SJCRH30 (cell line): Measurements from ENCODE around the gene PLEKHB1. TPM values are rescaled to one million over a fixed set of nuclear protein-coding genes. Genes with fewer than 3 reads are reported as not detected.

Experiments used
- DNase-seq, 2 experiments: peaks; one replicate each; pipeline ENCODE4 v3.0.0-alpha.2; 2015 to 2020
- H3K27ac ChIP-seq: fragments of 250-450 bp; sonication (Bioruptor Pico); 2 replicates; pipeline ENCODE4 v1.5.1; 2020; ENCODE audit warnings: mild to moderate bottlenecking, moderate library complexity
- H3K27me3 ChIP-seq: fragments of 250-450 bp; sonication (Bioruptor Pico); 2 replicates; pipeline ENCODE4 v1.5.1; 2020; ENCODE audit warnings: mild to moderate bottlenecking, moderate library complexity
- H3K36me3 ChIP-seq: fragments of 250-450 bp; sonication (Bioruptor Pico); 2 replicates; pipeline ENCODE4 v1.5.1; 2020; ENCODE audit warnings: mild to moderate bottlenecking, moderate library complexity
- H3K4me1 ChIP-seq: fragments of 250-450 bp; sonication (Bioruptor Pico); 2 replicates; pipeline ENCODE4 v1.5.1; 2020; ENCODE audit warnings: mild to moderate bottlenecking, moderate library complexity
- H3K4me3 ChIP-seq: fragments of 250-450 bp; sonication (Bioruptor Pico); 2 replicates; pipeline ENCODE4 v1.5.1; 2020; ENCODE audit warnings: mild to moderate bottlenecking, moderate library complexity
- H3K9me3 ChIP-seq: fragments of 250-450 bp; sonication (Bioruptor Pico); replicated peaks from 2 replicates; pipeline ENCODE4 v1.5.1; 2020; ENCODE audit warnings: mild to moderate bottlenecking, moderate library complexity
- total RNA-seq: library from RNA; depleted of rRNA; stranded (reverse); fragments of >200 nt; shearing (Covaris generic); gene quantifications from 2 replicates; pipeline ENCODE4 v1.2.3, GENCODE V29; 2014; rRNA removed

The PLEKHB1 gene
- total RNA-seq, 1 experiment from 2014 or later, result 5.4 TPM

GRCh38 chr11:73693899-73694525, 47.6 kb downstream of the PLEKHB1 start:
- DNase-seq, result no peak
- H3K27me3 ChIP-seq, result no peaks in the 10 kb centered on the region
- H3K4me3 ChIP-seq, result no peak overlapping the region
- no peak overlapping the region for H3K27ac ChIP-seq
- 0 out of 2 replicates have a peak, but pooled peaks cover 2% of the 10 kb centered on the region for H3K36me3 ChIP-seq
- no peaks in the 10 kb centered on the region for H3K4me1 ChIP-seq
- no peaks in the 10 kb centered on the region for H3K9me3 ChIP-seq

GRCh38 chr11:73705053-73705452, 58.7 kb downstream of the PLEKHB1 start:
- Histone ChIP-seq H3K4me1 (no peaks in the 10 kb centered on the region), H3K27me3 (no peaks in the 10 kb centered on the region), H3K4me3 (no peak overlapping the region), H3K9me3 (no peaks in the 10 kb centered on the region), H3K27ac (no peak overlapping the region), H3K36me3 (no peaks in the 10 kb centered on the region; the same call in 1 of the 2 replicates)
- no peak for DNase-seq

DNA sequence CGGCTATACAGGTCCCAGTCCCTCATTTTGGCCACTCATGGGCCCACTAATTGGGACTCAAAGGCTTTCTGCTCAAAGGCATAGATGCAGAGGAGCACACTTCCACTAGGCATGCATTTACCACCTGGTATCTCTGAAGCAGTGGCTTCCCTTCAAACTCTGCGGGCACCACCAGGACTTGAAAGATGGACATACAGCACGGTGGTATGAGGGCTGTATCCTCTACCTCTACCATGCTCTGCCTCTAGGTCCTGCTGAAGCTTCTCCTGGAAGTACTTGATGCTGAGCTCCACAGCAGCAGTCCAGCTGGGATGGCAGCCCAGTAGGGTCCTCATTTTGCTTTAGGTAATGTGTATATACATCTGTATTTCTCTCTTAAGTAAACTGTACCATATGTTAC, 64.6 kb downstream of the PLEKHB1 start:
- Histone ChIP-seq H3K36me3 (peaks cover 5% of the 10 kb centered on the region; the same call in 1 of the 2 replicates), H3K27me3 (no peaks in the 10 kb centered on the region), H3K27ac (no peak overlapping the region), H3K9me3 (no peaks in the 10 kb centered on the region), H3K4me1 (no peaks in the 10 kb centered on the region), H3K4me3 (no peak overlapping the region)
- DNase-seq, result no peak

Other genes with a start within 250 kb of the PLEKHB1 start
- gene FAM168A, start 48.5 kb upstream of the PLEKHB1 start, total RNA-seq, result 28.6 and 32.8 TPM in 2 replicates
- 71.5 and 74.7 TPM in 2 replicates for gene RAB6A, start 114.5 kb downstream of the PLEKHB1 start, total RNA-seq
- gene MRPL48, start 141.3 kb downstream of the PLEKHB1 start, total RNA-seq, result 45.9 and 54.0 TPM in 2 replicates
- gene COA4, start 230.3 kb downstream of the PLEKHB1 start, total RNA-seq, result 61.5 and 62.1 TPM in 2 replicates
- 10.5 and 12.2 TPM in 2 replicates for gene PAAF1, start 230.4 kb downstream of the PLEKHB1 start, total RNA-seq